GM19438 (cell line): ENCODE data around the gene BARX2.

Experiments used
- ATAC-seq: cut with Tn5 transposase; IDR thresholded peaks from one replicate; pipeline ENCODE4 v1.9.1; 2021; ENCODE audit warnings: low read depth; ENCODE audit not compliant: unreplicated experiment

Gene BARX2

GRCh38 chr11:129372609-129373488 is 2.8 kb upstream of the BARX2 start:
- ATAC-seq: no peak

- no peak for ATAC-seq
Measured at GRCh38 chr11:129373489-129373953, 2.1 kb upstream of the BARX2 start.

GRCh38 chr11:129374081-129374992 is 1.3 kb upstream of the BARX2 start:
- no peak for ATAC-seq

- no peak for ATAC-seq
Measured at GRCh38 chr11:129374993-129375750, 476 bp upstream of the BARX2 start.

GRCh38 chr11:129376658-129377341 is 1.2 kb downstream of the BARX2 start:
- ATAC-seq: no peak

- ATAC-seq: no peak
Measured at GRCh38 chr11:129377739-129378138, 2.1 kb downstream of the BARX2 start.

GRCh38 chr11:129380413-129380812 is 4.8 kb downstream of the BARX2 start:
- ATAC-seq: no peak

GRCh38 chr11:129382583-129382982 is 6.9 kb downstream of the BARX2 start:
- ATAC-seq: no peak

- ATAC-seq: no peak
Measured at GRCh38 chr11:129383060-129383459, 7.4 kb downstream of the BARX2 start.

GRCh38 chr11:129383502-129383901 is 7.9 kb downstream of the BARX2 start:
- ATAC-seq: no peak

- ATAC-seq: no peak
Measured at GRCh38 chr11:129384415-129384814, 8.8 kb downstream of the BARX2 start.

GRCh38 chr11:129385801-129386200 is 10.2 kb downstream of the BARX2 start:
- no peak for ATAC-seq

- no peak for ATAC-seq
Measured at GRCh38 chr11:129386795-129387397, 11.2 kb downstream of the BARX2 start.

- ATAC-seq: no peak
Measured at GRCh38 chr11:129387434-129387833, 11.8 kb downstream of the BARX2 start.

- ATAC-seq: no peak
Measured at GRCh38 chr11:129388824-129389223, 13.2 kb downstream of the BARX2 start.

- no peak for ATAC-seq
Measured at GRCh38 chr11:129390303-129390821, 14.7 kb downstream of the BARX2 start.

- no peak for ATAC-seq
Measured at GRCh38 chr11:129391360-129391759, 15.7 kb downstream of the BARX2 start.

GRCh38 chr11:129391821-129392220 is 16.2 kb downstream of the BARX2 start:
- no peak for ATAC-seq

GRCh38 chr11:129392995-129393394 is 17.3 kb downstream of the BARX2 start:
- ATAC-seq: no peak
